Fibroblast of pulmonary artery (primary cell): Measurements from ENCODE around the gene MRC2.

ENCODE experiments used
- DNase-seq: peaks from one replicate; pipeline ENCODE4 v3.0.0-alpha.2; 2010; ENCODE audit warnings: low read depth
- H3K4me3 ChIP-seq: replicated peaks from 2 replicates; pipeline ENCODE4 v1.5.1; 2011; ENCODE audit warnings: low read depth, mild to moderate bottlenecking, control low read depth, low read length, moderate library complexity
- TF ChIP-seq, protein P1 (sequence below): IDR thresholded peaks from 2 replicates; pipeline ENCODE4 v1.5.1; 2011; ENCODE audit warnings: mild to moderate bottlenecking, control low read depth, low read length, inconsistent platforms; ENCODE audit errors: missing control alignments

The MRC2 gene

DNA sequence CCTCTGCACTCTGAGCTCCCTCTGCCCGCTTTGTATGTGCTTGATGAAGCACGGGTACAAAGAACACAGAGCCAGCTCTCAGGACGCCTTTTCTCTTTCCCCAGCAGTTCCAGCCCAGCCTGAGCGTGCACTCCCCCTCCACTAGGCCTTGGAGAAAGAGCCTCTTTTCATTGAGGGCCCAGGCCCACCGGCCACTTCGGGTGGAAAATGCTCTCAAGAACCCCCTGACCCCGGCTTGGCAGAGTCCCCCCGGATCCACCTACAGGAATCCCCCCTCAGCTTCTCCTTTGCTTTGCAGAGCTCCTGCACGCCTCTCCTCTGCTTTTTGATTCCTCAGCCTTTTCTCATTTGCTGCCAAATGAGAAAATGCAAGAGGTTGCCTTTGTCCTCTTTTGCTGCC lies 30.2 kb downstream of the MRC2 start:
- TF ChIP-seq, protein P1, sequence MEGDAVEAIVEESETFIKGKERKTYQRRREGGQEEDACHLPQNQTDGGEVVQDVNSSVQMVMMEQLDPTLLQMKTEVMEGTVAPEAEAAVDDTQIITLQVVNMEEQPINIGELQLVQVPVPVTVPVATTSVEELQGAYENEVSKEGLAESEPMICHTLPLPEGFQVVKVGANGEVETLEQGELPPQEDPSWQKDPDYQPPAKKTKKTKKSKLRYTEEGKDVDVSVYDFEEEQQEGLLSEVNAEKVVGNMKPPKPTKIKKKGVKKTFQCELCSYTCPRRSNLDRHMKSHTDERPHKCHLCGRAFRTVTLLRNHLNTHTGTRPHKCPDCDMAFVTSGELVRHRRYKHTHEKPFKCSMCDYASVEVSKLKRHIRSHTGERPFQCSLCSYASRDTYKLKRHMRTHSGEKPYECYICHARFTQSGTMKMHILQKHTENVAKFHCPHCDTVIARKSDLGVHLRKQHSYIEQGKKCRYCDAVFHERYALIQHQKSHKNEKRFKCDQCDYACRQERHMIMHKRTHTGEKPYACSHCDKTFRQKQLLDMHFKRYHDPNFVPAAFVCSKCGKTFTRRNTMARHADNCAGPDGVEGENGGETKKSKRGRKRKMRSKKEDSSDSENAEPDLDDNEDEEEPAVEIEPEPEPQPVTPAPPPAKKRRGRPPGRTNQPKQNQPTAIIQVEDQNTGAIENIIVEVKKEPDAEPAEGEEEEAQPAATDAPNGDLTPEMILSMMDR, result no peak
- H3K4me3 ChIP-seq, result no peak overlapping the region

DNA sequence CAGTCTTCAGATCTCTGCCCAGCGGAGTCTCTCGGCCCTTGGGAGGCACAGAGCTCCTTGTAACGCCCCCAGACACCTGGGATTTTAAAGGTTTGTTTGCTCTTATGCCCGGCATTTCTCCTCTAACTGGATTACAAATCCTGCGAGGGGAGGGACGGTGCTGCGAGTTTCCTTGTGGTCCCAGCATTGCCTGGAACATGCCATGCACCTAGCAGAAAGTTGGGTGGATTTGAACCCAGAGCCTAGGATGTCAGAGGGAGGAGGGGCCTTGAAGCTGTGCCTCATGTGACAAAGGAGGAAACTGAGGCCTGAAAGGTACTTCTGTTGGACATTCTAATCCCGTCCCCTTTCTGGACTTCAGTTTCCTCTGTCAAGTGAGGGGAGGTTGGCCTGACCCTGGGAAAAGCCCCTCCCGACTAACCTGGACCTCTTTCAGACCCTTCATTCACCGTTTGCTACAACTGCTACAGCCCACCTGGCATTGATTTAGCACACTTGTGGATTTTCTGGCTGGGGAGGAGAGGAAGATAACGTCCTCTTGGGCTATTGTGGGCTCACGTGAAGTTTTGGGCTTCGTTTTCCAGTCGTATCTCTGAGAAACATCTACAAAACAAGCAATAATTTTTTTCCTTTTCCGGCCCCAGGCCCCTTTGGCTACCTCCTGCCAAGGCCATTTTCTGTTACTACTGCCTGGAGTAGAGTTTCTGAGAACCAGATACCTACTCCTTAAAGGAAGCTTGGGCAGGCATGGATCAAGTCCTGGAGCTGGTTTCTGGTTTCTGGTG lies 30.9 kb downstream of the MRC2 start:
- TF ChIP-seq, protein P1, result no peak
- DNase-seq, result no peak

More for the DNA sequence above, 30.2 kb downstream of the MRC2 start:
- DNase-seq, result no peak

DNA sequence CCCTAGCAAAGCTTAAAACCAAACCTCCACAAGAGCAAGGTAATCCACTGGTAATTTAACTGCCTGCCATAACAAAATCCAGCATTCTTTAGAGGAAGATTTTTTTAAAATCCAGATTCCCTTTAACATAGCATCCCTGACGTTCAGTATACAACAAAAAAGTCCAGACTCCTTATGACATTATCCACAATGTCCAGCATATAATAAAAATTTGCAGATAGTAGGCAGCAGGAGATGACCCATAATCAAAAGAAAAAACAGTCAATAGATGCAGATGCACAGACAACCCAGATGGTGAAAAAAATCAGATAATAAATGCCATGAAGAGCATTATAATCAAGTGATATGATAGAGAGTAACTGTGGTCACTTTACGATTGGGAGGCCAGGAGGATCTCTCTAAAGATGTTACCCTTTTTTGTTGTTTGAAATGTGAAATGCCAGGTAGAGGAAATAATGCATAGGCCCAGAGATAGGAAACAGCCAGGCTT lies 33.2 kb downstream of the MRC2 start:
- DNase-seq, result no peak
- H3K4me3 ChIP-seq, result no peak overlapping the region
- TF ChIP-seq, protein P1, result no peak

More for the DNA sequence above, 30.9 kb downstream of the MRC2 start:
- H3K4me3 ChIP-seq, result no peak overlapping the region

DNA sequence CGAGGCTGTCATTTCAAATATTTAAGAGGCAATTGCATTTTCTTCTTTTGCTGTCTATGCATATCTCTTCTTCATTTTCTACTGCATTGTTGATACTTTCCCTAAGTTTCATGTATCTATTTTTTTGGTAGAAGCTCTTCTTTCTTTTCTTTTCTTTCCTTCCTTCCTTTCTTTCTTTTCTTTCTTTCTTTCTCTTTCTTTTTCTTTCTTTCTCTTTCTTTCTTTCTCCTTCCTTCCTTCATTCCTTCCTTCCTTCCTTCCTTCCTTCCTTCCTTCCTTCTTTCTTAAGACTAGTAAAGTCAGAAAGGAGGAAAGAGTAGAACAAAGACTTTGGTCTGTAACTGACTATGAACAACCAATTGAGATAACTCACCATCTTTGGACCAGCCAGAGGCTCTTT lies 33.9 kb downstream of the MRC2 start:
- TF ChIP-seq, protein P1, result no peak
- H3K4me3 ChIP-seq, result no peak overlapping the region
- DNase-seq, result no peak

DNA sequence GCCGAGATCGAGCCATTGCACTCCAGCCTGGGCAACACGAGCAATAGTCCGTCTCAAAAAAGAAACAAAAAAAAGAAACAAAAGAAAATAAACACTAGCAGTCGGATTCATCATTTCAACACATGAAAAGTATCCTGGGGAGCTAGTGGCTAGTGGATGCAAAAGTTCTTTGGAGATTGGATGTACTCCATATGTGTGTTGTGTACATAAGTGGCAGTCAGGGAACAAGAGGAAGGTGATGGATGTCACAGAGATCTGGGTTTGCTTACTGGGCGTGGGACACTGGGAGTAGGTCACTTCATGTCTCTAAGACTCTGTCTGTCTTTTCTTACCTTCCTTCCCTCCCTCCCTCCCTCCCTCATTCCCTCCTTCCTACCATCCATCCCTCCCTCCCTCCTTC lies 35.4 kb downstream of the MRC2 start:
- H3K4me3 ChIP-seq, result no peak overlapping the region
- DNase-seq, result no peak
- TF ChIP-seq, protein P1, result no peak

DNA sequence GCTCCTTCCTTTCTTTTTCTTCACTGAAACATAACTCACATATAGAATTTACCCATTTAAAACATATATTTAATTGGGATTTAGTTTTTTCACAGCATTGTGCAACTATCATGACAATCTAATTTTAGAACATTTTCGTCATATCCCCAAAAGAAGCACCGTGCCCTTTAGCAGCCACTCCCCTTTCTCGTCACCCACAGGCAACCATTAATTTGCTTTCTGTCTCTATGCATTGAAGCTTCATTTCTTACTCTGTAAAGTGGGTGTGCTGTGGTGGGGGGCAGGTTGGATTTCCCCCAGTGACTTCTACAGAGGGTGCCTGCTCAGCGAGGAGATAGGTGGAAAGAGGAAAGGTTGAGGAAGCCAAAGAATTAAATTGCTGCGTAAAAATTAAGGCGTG lies 35.8 kb downstream of the MRC2 start:
- DNase-seq, result no peak
- H3K4me3 ChIP-seq, result no peak overlapping the region
- TF ChIP-seq, protein P1, result no peak
